IMR-90 (cell line): ENCODE results near the gene FAM149A. TPM values are rescaled to one million over a fixed set of nuclear protein-coding genes. Genes with fewer than 3 reads are reported as not detected.
A peak's percentile ranks its signal among the peaks of the same experiment; 100 is the strongest.

Experiments
- ATAC-seq: fragments of 200-7000 bp; cut with Tn5 transposase; 2 replicates; pipeline ENCODE4 v1.9.1; 2020; ENCODE audit warnings: low read depth, mild to moderate bottlenecking, moderate library complexity
- BruUV-seq: library from RNA; stranded (reverse); fragments of 400-500 nt; replicated peaks from 2 replicates; lab custom pipeline; 2021; lab: Mats Ljungman, UMichigan
- CTCF ChIA-PET: fragments of 300-600 bp; formaldehyde crosslinking; extraction: SDS; loops from one replicate; lab custom pipeline; 2021; ENCODE audit warnings: antibody characterized with exemption; lab: Yijun Ruan, JAX
- POLR2A ChIA-PET: fragments of 300-600 bp; sonication (Branson Sonifier 250); formaldehyde crosslinking; loops from one replicate; lab custom pipeline; 2022; ENCODE audit warnings: antibody characterized with exemption; ENCODE audit not compliant: unreplicated experiment; lab: Charles Lee
- DNase-seq: peaks from one replicate; pipeline ENCODE4 v3.0.0; 2013
- H2AFZ ChIP-seq: replicated peaks from 2 replicates; pipeline ENCODE3; 2013; ENCODE audit warnings: low read length, mild to moderate bottlenecking; ENCODE audit not compliant: poor library complexity
- H2AK5ac ChIP-seq: 2 replicates; pipeline ENCODE4 v1.6.1; 2013; ENCODE audit warnings: low read depth, low read length, inconsistent platforms
- H2AK9ac ChIP-seq: replicated peaks from 2 replicates; pipeline ENCODE3; 2013; ENCODE audit warnings: mild to moderate bottlenecking, low read depth, low read length, moderate library complexity; ENCODE audit not compliant: poor library complexity
- H2BK120ac ChIP-seq: 2 replicates; pipeline ENCODE4 v1.6.1; 2013; ENCODE audit warnings: low read depth, low read length, inconsistent platforms
- H2BK15ac ChIP-seq: 3 replicates; pipeline ENCODE4 v1.6.1; 2013; ENCODE audit warnings: low read depth, low read length, inconsistent platforms
- H2BK20ac ChIP-seq: 2 replicates; pipeline ENCODE4 v1.6.1; 2013; ENCODE audit warnings: low read depth, mild to moderate bottlenecking, inconsistent platforms, low read length, moderate library complexity
- H2BK5ac ChIP-seq: 2 replicates; pipeline ENCODE4 v1.6.1; 2013; ENCODE audit warnings: mild to moderate bottlenecking, low read depth, low read length, inconsistent platforms; ENCODE audit not compliant: poor library complexity, severe bottlenecking
- H3K14ac ChIP-seq: replicated peaks from 2 replicates; pipeline ENCODE4 v1.6.1; 2013; ENCODE audit warnings: low read depth, low read length, inconsistent platforms
- H3K18ac ChIP-seq: 2 replicates; pipeline ENCODE4 v1.6.1; 2013; ENCODE audit warnings: low read depth, low read length, control low read depth
- H3K23ac ChIP-seq: 2 replicates; pipeline ENCODE4 v1.6.1; 2013; ENCODE audit warnings: low read depth, low read length, inconsistent platforms
- H3K27ac ChIP-seq: 2 replicates; pipeline ENCODE4 v1.5.1; 2013; ENCODE audit warnings: mild to moderate bottlenecking, control low read depth, low read length; ENCODE audit not compliant: insufficient read depth
- H3K27me3 ChIP-seq: 2 replicates; pipeline ENCODE4 v1.6.1; 2013; ENCODE audit warnings: low read length; ENCODE audit not compliant: control insufficient read depth, insufficient read depth
- H3K36me3 ChIP-seq: 2 replicates; pipeline ENCODE4 v1.6.1; 2013; ENCODE audit warnings: low read length, mixed read lengths; ENCODE audit not compliant: control insufficient read depth, insufficient read depth
- H3K4ac ChIP-seq: 2 replicates; pipeline ENCODE4 v1.6.1; 2013; ENCODE audit warnings: low read depth, low read length, inconsistent platforms
- H3K4me1 ChIP-seq: 2 replicates; pipeline ENCODE4 v1.6.1; 2013; ENCODE audit warnings: low read length, mixed read lengths; ENCODE audit not compliant: control insufficient read depth, insufficient read depth
- H3K4me2 ChIP-seq: 2 replicates; pipeline ENCODE4 v1.6.1; 2013; ENCODE audit warnings: low read depth, mild to moderate bottlenecking, control low read depth, low read length, moderate library complexity
- H3K4me3 ChIP-seq: 2 replicates; pipeline ENCODE4 v1.5.1; 2013; ENCODE audit warnings: low read depth, mild to moderate bottlenecking, control low read depth, low read length, moderate library complexity; ENCODE audit not compliant: insufficient read depth
- H3K56ac ChIP-seq: 2 replicates; pipeline ENCODE4 v1.6.1; 2013; ENCODE audit warnings: low read length, inconsistent platforms; ENCODE audit not compliant: insufficient read depth; ENCODE audit errors: extremely low read depth
- H3K79me1 ChIP-seq, 2 experiments: 2 replicates each; pipeline ENCODE4 v1.6.1; 2013; ENCODE audit warnings: low read length in 2 of 2, inconsistent platforms in 1 of 2, low read depth in 1 of 2
- H3K9ac ChIP-seq: 2 replicates; pipeline ENCODE4 v1.6.1; 2013; ENCODE audit warnings: low read depth, low read length, control low read depth
- H3K9me1 ChIP-seq: 2 replicates; pipeline ENCODE4 v1.6.1; 2013; ENCODE audit warnings: low read length, inconsistent platforms; ENCODE audit not compliant: insufficient read depth
- H3K9me3 ChIP-seq: 2 replicates; pipeline ENCODE4 v1.6.1; 2013; ENCODE audit warnings: low read length; ENCODE audit not compliant: control insufficient read depth, insufficient read depth
- H4K20me1 ChIP-seq: 2 replicates; pipeline ENCODE4 v1.6.1; 2013; ENCODE audit warnings: low read length, inconsistent platforms; ENCODE audit not compliant: insufficient read depth
- H4K5ac ChIP-seq: 2 replicates; pipeline ENCODE4 v1.6.1; 2013; ENCODE audit warnings: mild to moderate bottlenecking, low read depth, low read length, control low read depth
- H4K8ac ChIP-seq, 2 experiments: 2 replicates each; pipeline ENCODE4 v1.6.1; 2013; ENCODE audit warnings: low read depth in 2 of 2, low read length in 2 of 2, control low read depth in 1 of 2, inconsistent platforms in 1 of 2
- H4K91ac ChIP-seq: 2 replicates; pipeline ENCODE4 v1.6.1; 2013; ENCODE audit warnings: low read depth, low read length, inconsistent platforms; ENCODE audit not compliant: insufficient read depth
- BHLHE40 ChIP-seq: fragments of 150-350 bp; IDR thresholded peaks from 2 replicates; pipeline ENCODE4 v1.6.1; 2016; ENCODE audit warnings: mild to moderate bottlenecking, low read depth, low read length
- CHD1 ChIP-seq: IDR thresholded peaks from 2 replicates; pipeline ENCODE4 v1.6.1; 2012; ENCODE audit warnings: low read depth, low read length, improper control_type of control experiment
- CTCF ChIP-seq: conservative IDR thresholded peaks from 2 replicates; pipeline ENCODE4 v1.5.1; 2012; ENCODE audit warnings: mild to moderate bottlenecking, low read depth, low read length, improper control_type of control experiment
- FOS ChIP-seq: fragments of 150-350 bp; IDR thresholded peaks from 2 replicates; pipeline ENCODE4 v1.6.1; 2016; ENCODE audit warnings: low read depth, low read length
- MAZ ChIP-seq: IDR thresholded peaks from 2 replicates; pipeline ENCODE4 v1.6.1; 2012; ENCODE audit warnings: low read depth, mild to moderate bottlenecking, low read length, improper control_type of control experiment, moderate library complexity, borderline replicate concordance
- MXI1 ChIP-seq: IDR thresholded peaks from 2 replicates; pipeline ENCODE4 v1.6.1; 2012; ENCODE audit warnings: low read depth, mild to moderate bottlenecking, low read length, moderate library complexity, borderline replicate concordance
- NFE2L2 ChIP-seq: fragments of 150-350 bp; IDR thresholded peaks from 2 replicates; pipeline ENCODE4 v1.6.1; 2016; ENCODE audit warnings: low read depth, mild to moderate bottlenecking, low read length
- POLR2A ChIP-seq: IDR thresholded peaks from 2 replicates; pipeline ENCODE4 v1.6.1; 2012; ENCODE audit warnings: mild to moderate bottlenecking, low read depth, low read length
- RAD21 ChIP-seq: IDR thresholded peaks from 2 replicates; pipeline ENCODE4 v1.6.1; 2012; ENCODE audit warnings: low read length, improper control_type of control experiment
- RCOR1 ChIP-seq: IDR thresholded peaks from 2 replicates; pipeline ENCODE4 v1.6.1; 2012; ENCODE audit warnings: mild to moderate bottlenecking, low read length, improper control_type of control experiment; ENCODE audit not compliant: insufficient replicate concordance
- RFX5 ChIP-seq: IDR thresholded peaks from 2 replicates; pipeline ENCODE4 v1.8.0; 2012; ENCODE audit warnings: low read depth, mild to moderate bottlenecking, low read length, moderate library complexity
- WGBS, 2 experiments: methylation state at CpG; one replicate each; pipeline versions ENCODE4 v1.1.5 to v1.1.7; 2013; ENCODE audit warnings: missing lambda C conversion rate in 2 of 2; ENCODE audit not compliant: insufficient read length in 1 of 2; ENCODE audit errors: extremely low coverage in 2 of 2; 5-methylcytosine and 5-hydroxymethylcytosine counted together
- dilution Hi-C: fragments of 300-500 bp; cut with HindIII; formaldehyde crosslinking; loops from one replicate; pipeline ENCODE4 v1.14.3; 2018; ENCODE audit warnings: low sequenced_read_pairs; ENCODE audit not compliant: unreplicated experiment
- in situ Hi-C: fragments of 300-500 bp; cut with MboI; formaldehyde crosslinking; loops from 3 replicates; pipeline ENCODE4 v1.14.3; 2019; ENCODE audit warnings: low sequenced_read_pairs, inconsistent platforms, mixed read lengths
- intact Hi-C: fragments of 100-400 bp; cut with micrococcal nuclease; formaldehyde crosslinking; loops from 2 replicates; pipeline ENCODE4 v1.10.0; 2022
- polyA plus RNA-seq, 3 experiments: library from polyadenylated mRNA; depleted of rRNA; stranded (reverse); fragments of >200 nt; gene quantifications; 2 replicates each; pipeline ENCODE4 v1.2.3, GENCODE V29; 2012; ENCODE audit warnings: low replicate concordance in 1 of 3
- total RNA-seq: library from RNA; depleted of rRNA; stranded (reverse); fragments of >200 nt; gene quantifications from 2 replicates; pipeline ENCODE4 v1.2.3, GENCODE V29; 2012

The FAM149A gene
- total and polyA plus RNA-seq, 2 of the 4 experiments (the other 2 are of a cell fraction): 0.54 to 0.70 TPM

- no peak overlapping the region for H3K14ac ChIP-seq
- ChIA-PET POLR2A (no interaction called here), CTCF (no interaction called here)
- H3K9ac ChIP-seq: no peak overlapping the region
- H3K4me1 ChIP-seq: no peaks in the 10 kb centered on the region
- H4K8ac ChIP-seq: no peak overlapping the region
- no peak overlapping the region for H3K56ac ChIP-seq
- H2BK20ac ChIP-seq: no peak overlapping the region
- intact Hi-C loops: no loop called here
- H3K36me3 ChIP-seq: no peaks in the 10 kb centered on the region
- no peaks in the 10 kb centered on the region for H3K79me1 ChIP-seq
- H3K4me3 ChIP-seq: no peak overlapping the region
- H3K4me2 ChIP-seq: no peak overlapping the region
- no peak overlapping the region for H2AFZ ChIP-seq
- no peak overlapping the region for H4K91ac ChIP-seq
- no peak overlapping the region for H2BK5ac ChIP-seq
- no peaks in the 10 kb centered on the region for H4K20me1 ChIP-seq
- no peak overlapping the region for H4K5ac ChIP-seq
- H3K23ac ChIP-seq: no peak overlapping the region
- no peak overlapping the region for H2BK15ac ChIP-seq
- H2AK5ac ChIP-seq: no peak overlapping the region
- no TSS peak for BruUV-seq
- ATAC-seq (no peak), DNase-seq (no peak)
- in situ Hi-C loops: no loop called here
- peak overlapping the region; percentile 16 for H2AK9ac ChIP-seq
- dilution Hi-C loops: no loop called here
- no peaks in the 10 kb centered on the region for H3K27me3 ChIP-seq
- no peak overlapping the region for H3K27ac ChIP-seq
- WGBS, 2 experiments: no CpG with 5 or more reads among the region's 8 CpGs
- H2BK120ac ChIP-seq: no peak overlapping the region
- no peaks in the 10 kb centered on the region for H3K9me1 ChIP-seq
- no peak for TF ChIP-seq CTCF
- TF ChIP-seq CHD1: no peak
- no peak for TF ChIP-seq RCOR1
- TF ChIP-seq RFX5: no peak
- TF ChIP-seq RAD21: no peak
- TF ChIP-seq NFE2L2: no peak
- no peak for TF ChIP-seq FOS
- no peak for TF ChIP-seq MXI1
- no peak for TF ChIP-seq POLR2A
- no peak for TF ChIP-seq BHLHE40
- no peak for TF ChIP-seq MAZ
- H3K9me3 ChIP-seq: no peaks in the 10 kb centered on the region
- no peak overlapping the region for H3K18ac ChIP-seq
- no peak overlapping the region for H3K4ac ChIP-seq
Observed at GRCh38 chr4:186216465-186217024, 112.0 kb downstream of the FAM149A start.
